ENCODE measurements around the gene CDC20. TPM values are rescaled to one million over a fixed set of nuclear protein-coding genes. Genes with fewer than 3 reads are reported as not detected.

Gene CDC20
- total and polyA plus RNA-seq, 2 of the 8 experiments (the other 6 are each of a cell fraction or from before 2014, with no cell fraction given), result 214 to 221 TPM

GRCh38 chr1:43348809-43349593 is 9.8 kb upstream of the CDC20 start (continued):
- no peak for TF ChIP-seq SRF (IDR thresholded peaks at IDR 0.05; ENCODE audit: low read depth, low read length)
- TF ChIP-seq NANOG (IDR thresholded peaks at IDR 0.05; ENCODE audit: insufficient read depth, low read depth, low read length, poor library complexity, severe bottlenecking), result no peak
- TF ChIP-seq USF2 (IDR thresholded peaks at IDR 0.05; ENCODE audit: low read length), result no peak
- 0 out of 2 replicates have a peak, but pooled peaks have one; percentile 6 for TF ChIP-seq RBBP5 (IDR thresholded peaks at IDR 0.05; ENCODE audit: borderline replicate concordance, low read depth, low read length)
- no peak for TF ChIP-seq BCL11A (IDR thresholded peaks at IDR 0.05; ENCODE audit: low read depth in 2 of 2, low read length in 2 of 2)
- TF ChIP-seq RXRA (IDR thresholded peaks at IDR 0.05; ENCODE audit: insufficient read depth, low read depth, low read length), result no peak
- TF ChIP-seq SP2 (IDR thresholded peaks at IDR 0.05; ENCODE audit: low read length), result no peak
- no peak for TF ChIP-seq ATF2 (IDR thresholded peaks at IDR 0.05; ENCODE audit: low read length)
- no peak for TF ChIP-seq POU5F1 (IDR thresholded peaks at IDR 0.05; ENCODE audit: low read depth, low read length)
- no peak for TF ChIP-seq CHD2 (IDR thresholded peaks at IDR 0.05; ENCODE audit: low read length)
- TF ChIP-seq CEBPB (IDR thresholded peaks at IDR 0.05; ENCODE audit: low read depth, low read length), result no peak
- no peak for TF ChIP-seq FOSL1 (IDR thresholded peaks at IDR 0.05; ENCODE audit: insufficient read depth, low read depth, low read length)
- TF ChIP-seq SIN3A (conservative IDR thresholded peaks at IDR 0.05 in 1 of 2, IDR thresholded peaks at IDR 0.05 in 1 of 2; ENCODE audit: low read depth in 1 of 2, low read length in 2 of 2), result 0 out of 4 replicates have a peak, but pooled peaks have one; percentile 42 to 48
- TF ChIP-seq MAFK (IDR thresholded peaks at IDR 0.05; ENCODE audit: low read depth, low read length), result peak; percentile 41; the same call in 1 of the 2 replicates
- no peak for TF ChIP-seq CBX5 (IDR thresholded peaks at IDR 0.05; ENCODE audit: low read depth, low read length)
- TF ChIP-seq SIRT6 (IDR thresholded peaks at IDR 0.05; ENCODE audit: low read length), result no peak
- no peak for TF ChIP-seq CTCF (IDR thresholded peaks at IDR 0.05; ENCODE audit: control extremely low read depth in 1 of 3, insufficient read depth in 1 of 3, low read depth in 1 of 3, low read length in 3 of 3)
- TF ChIP-seq SP1 (IDR thresholded peaks at IDR 0.05; ENCODE audit: low read depth, low read length), result peak; percentile 16; the same call in 1 of the 2 replicates
- peak; percentile 64; the same call in 1 of the 2 replicates for TF ChIP-seq CREB1 (IDR thresholded peaks at IDR 0.05)

Measured in H1 (cell line).